ENCODE results near the gene CDON. TPM values are rescaled to one million over a fixed set of nuclear protein-coding genes. Genes with fewer than 3 reads are reported as not detected.

The CDON gene
- total RNA-seq, 1 experiment from 2014 or later: 17.2 TPM

DNA sequence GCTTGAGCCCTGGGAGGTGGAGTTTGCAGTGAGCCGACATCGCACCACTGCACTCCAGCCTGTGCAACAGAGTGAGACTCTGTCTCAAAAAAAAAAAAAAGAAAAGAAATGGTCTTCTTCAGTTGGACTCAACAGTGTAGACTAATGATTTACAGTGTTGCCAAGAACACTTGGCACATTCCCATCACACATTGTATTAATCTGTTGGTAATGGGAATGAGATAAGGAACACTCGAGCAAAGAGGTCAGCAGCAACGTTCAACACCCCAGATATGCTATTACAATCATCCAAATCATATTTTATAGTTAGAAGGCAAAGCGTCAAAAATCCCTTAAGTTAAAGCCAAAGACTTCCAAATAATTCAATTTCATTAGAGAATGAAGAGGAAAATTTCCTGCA, 14.5 kb downstream of the CDON start:
- no peak overlapping the region for H3K14ac ChIP-seq (ENCODE audit: insufficient read depth, low read length)
- no peak overlapping the region for H4K91ac ChIP-seq (ENCODE audit: insufficient read length, low read depth, low read length)
- H3K4me1 ChIP-seq (ENCODE audit: insufficient read depth, low read length): no peaks in the 10 kb centered on the region
- no peak overlapping the region for H2AK5ac ChIP-seq (ENCODE audit: insufficient read length, low read length)
- DNase-seq: no peak
- H3K23me2 ChIP-seq (ENCODE audit: insufficient read length, low read depth, low read length, poor library complexity, severe bottlenecking): no peaks in the 10 kb centered on the region
- 0 out of 2 replicates have a peak, but pooled peaks cover 1% of the 10 kb centered on the region for H3K79me2 ChIP-seq (ENCODE audit: insufficient read depth, low read length)
- Mint-ChIP-seq H3K4me1 (peaks cover 0 to 4% of the 10 kb centered on the region in 2 experiments; a peak in 2 of 4 replicates), H3K27ac (no peak overlapping the region), H3K27me3 (ENCODE audit: low read depth) (no peaks in the 10 kb centered on the region), H3K4me3 (no peak overlapping the region; a peak in 1 of 5 replicates), H3K36me3 (ENCODE audit: insufficient read depth in 1 of 3, low read depth in 3 of 3) (peaks cover 0 to 5% (median 0%) of the 10 kb centered on the region in 3 experiments; a peak in 1 of 7 replicates), H3K9me3 (no peaks in the 10 kb centered on the region)
- no peak overlapping the region for H3K9ac ChIP-seq (ENCODE audit: extremely low read depth, insufficient read length, low read length)
- no peak overlapping the region for H4K5ac ChIP-seq (ENCODE audit: insufficient read length, low read depth, low read length)
- no peak overlapping the region for H2BK15ac ChIP-seq (ENCODE audit: low read depth, low read length)
- H4K20me1 ChIP-seq (ENCODE audit: control insufficient read depth, insufficient read depth, insufficient read length): no peaks in the 10 kb centered on the region
- no peak overlapping the region for H3K18ac ChIP-seq (ENCODE audit: insufficient read length, low read depth, low read length)
- H4K8ac ChIP-seq (replicated peaks; ENCODE audit: insufficient read length, low read depth, low read length): no peak overlapping the region
- TF ChIP-seq CTCF (conservative IDR thresholded peaks at IDR 0.05): no peak
- no peak overlapping the region for H2BK20ac ChIP-seq (ENCODE audit: low read depth, low read length, poor library complexity, severe bottlenecking)
- no peak overlapping the region for H2BK12ac ChIP-seq (ENCODE audit: insufficient read length, low read depth, low read length)
- no peak overlapping the region for H3K4ac ChIP-seq (ENCODE audit: low read depth, low read length)
- H3K9me3 ChIP-seq (ENCODE audit: control insufficient read depth, low read depth, low read length): no peaks in the 10 kb centered on the region
- no CpG with 5 or more reads among the region's 5 CpGs for WGBS (ENCODE audit: extremely low coverage, insufficient read length, low lambda C conversion rate)
- H3K79me1 ChIP-seq (ENCODE audit: insufficient read depth, low read depth, low read length, poor library complexity, severe bottlenecking): no peaks in the 10 kb centered on the region
- H3K4me2 ChIP-seq (ENCODE audit: insufficient read depth, insufficient read length, low read length): no peak overlapping the region
- H3K27me3 ChIP-seq (ENCODE audit: insufficient read depth, low read length): no peaks in the 10 kb centered on the region
- H2BK5ac ChIP-seq (ENCODE audit: insufficient read length, low read length): no peak overlapping the region
- no peak overlapping the region for H3K23ac ChIP-seq (ENCODE audit: insufficient read length, low read depth, low read length)
- no peak overlapping the region for H3K56ac ChIP-seq (ENCODE audit: insufficient read length, low read depth, low read length)
- no peak overlapping the region for H2BK120ac ChIP-seq (ENCODE audit: low read depth, low read length, poor library complexity, severe bottlenecking)
- no peak overlapping the region for H3T11ph ChIP-seq (ENCODE audit: low read length)
- H3K27ac ChIP-seq (ENCODE audit: insufficient read length, low read depth, low read length): no peak overlapping the region
- no peak overlapping the region for H2AFZ ChIP-seq (ENCODE audit: low read length)

Data from H9 (cell line).